B cell (primary cell): ENCODE data around the gene RHOG.

Experiments
- CTCF ChIP-seq: fragments of 200-600 bp; IDR thresholded peaks from one replicate; pipeline ENCODE4 v1.8.0; 2022; ENCODE audit warnings: antibody characterized with exemption, mild to moderate bottlenecking
- EZH2 ChIP-seq: IDR thresholded peaks from 2 replicates; pipeline ENCODE4 v1.6.1; 2012; ENCODE audit warnings: borderline replicate concordance, low read depth, mild to moderate bottlenecking, moderate library complexity, low read length; ENCODE audit not compliant: insufficient read depth, poor library complexity, severe bottlenecking

- TF ChIP-seq CTCF: no peak
- no peak for TF ChIP-seq EZH2
These were observed 40.0 kb upstream of the RHOG start for GRCh38 chr11:3880724-3881123.
